HS-5 (cell line): ENCODE measurements around the gene NTN1.
"Not testable (repeated sequence)": the region's sequence is repeated elsewhere in the genome, so short reads cannot be mapped to it uniquely, and the experiment has no call there.

Experiments used
- DNase-seq: peaks from one replicate; pipeline ENCODE4 v3.0.0-alpha.2; 2012; ENCODE audit warnings: low read depth

NTN1 gene

GRCh38 chr17:9249245-9249953 is 228.1 kb downstream of the NTN1 start:
- DNase-seq = no peak

- DNase-seq = no peak
Observed at GRCh38 chr17:9251273-9251672, 230.0 kb downstream of the NTN1 start.

GRCh38 chr17:9253308-9253707 is 232.0 kb downstream of the NTN1 start:
- DNase-seq = no peak

GRCh38 chr17:9254841-9255240 is 233.5 kb downstream of the NTN1 start:
- DNase-seq = no peak

- no peak for DNase-seq
Observed at GRCh38 chr17:9255833-9256232, 234.5 kb downstream of the NTN1 start.

GRCh38 chr17:9256361-9256750 is 235.0 kb downstream of the NTN1 start:
- DNase-seq = no peak

- peak; percentile 6 for DNase-seq
Observed at GRCh38 chr17:9256751-9257629, 235.7 kb downstream of the NTN1 start.

GRCh38 chr17:9257630-9257965 is 236.3 kb downstream of the NTN1 start:
- DNase-seq = not testable (repeated sequence)

- DNase-seq = no peak
Observed at GRCh38 chr17:9258115-9259015, 237.1 kb downstream of the NTN1 start.

- no peak for DNase-seq
Observed at GRCh38 chr17:9259419-9259818, 238.1 kb downstream of the NTN1 start.

GRCh38 chr17:9261081-9262012 is 240.0 kb downstream of the NTN1 start:
- DNase-seq = no peak

GRCh38 chr17:9266031-9266680 is 244.8 kb downstream of the NTN1 start:
- DNase-seq = no peak

GRCh38 chr17:9266697-9267117 is 245.4 kb downstream of the NTN1 start:
- no peak for DNase-seq

GRCh38 chr17:9268546-9268945 is 247.2 kb downstream of the NTN1 start:
- DNase-seq = no peak

GRCh38 chr17:9269350-9270035 is 248.2 kb downstream of the NTN1 start:
- DNase-seq = no peak

- no peak for DNase-seq
Observed at GRCh38 chr17:9270921-9271320, 249.6 kb downstream of the NTN1 start.

- DNase-seq = no peak
Observed at GRCh38 chr17:9271989-9272388, 250.7 kb downstream of the NTN1 start.

GRCh38 chr17:9272501-9273200 is 251.3 kb downstream of the NTN1 start:
- no peak for DNase-seq
